COLO829 (cell line): ENCODE measurements around the gene CFAP119.

Experiments
- DNase-seq: peaks from one replicate; pipeline ENCODE4 v3.0.0; 2012; ENCODE audit warnings: low spot score

Gene CFAP119

GRCh38 chr16:30710971-30711370 is 50.9 kb downstream of the CFAP119 start:
- DNase-seq, result peak; percentile 72
